Mucosa of descending colon (tissue), 3 donors: ENCODE results near the gene POC1A. TPM values are rescaled to one million over a fixed set of nuclear protein-coding genes. Genes with fewer than 3 reads are reported as not detected.
"Not testable (repeated sequence)": the region's sequence is repeated elsewhere in the genome, so short reads cannot be mapped to it uniquely, and the experiment has no call there.

Experiments
- ATAC-seq: fragments of 200-7000 bp; cut with Tn5 transposase; one replicate; pipeline ENCODE4 v1.9.1; 2020; ENCODE audit warnings: mild to moderate bottlenecking, moderate library complexity
- DNase-seq, 3 donors: peaks; one replicate each; pipeline ENCODE4 v3.0.0-alpha.2; 2020
- H3K36me3 ChIP-seq: fragments of 200-600 bp; one replicate; pipeline ENCODE4 v1.8.0; 2021; ENCODE audit warnings: low read depth, mild to moderate bottlenecking
- H3K4me1 ChIP-seq: fragments of 200-600 bp; one replicate; pipeline ENCODE4 v1.8.0; 2021; ENCODE audit warnings: low read depth, mild to moderate bottlenecking
- H3K4me3 ChIP-seq: fragments of 200-600 bp; one replicate; pipeline ENCODE4 v1.8.0; 2021; ENCODE audit warnings: mild to moderate bottlenecking
- H3K9me3 ChIP-seq: fragments of 200-600 bp; one replicate; pipeline ENCODE4 v1.8.0; 2021; ENCODE audit warnings: mild to moderate bottlenecking
- CTCF ChIP-seq: fragments of 200-600 bp; IDR thresholded peaks from one replicate; pipeline ENCODE4 v1.8.0; 2022; ENCODE audit warnings: antibody characterized with exemption, mild to moderate bottlenecking
- intact Hi-C, 2 donors: fragments of 100-400 bp; cut with DNase I in 1 of 2; cut with micrococcal nuclease in 1 of 2; formaldehyde crosslinking; loops; one replicate each; pipeline versions ENCODE4 v1.11.0 to v1.11.1; 2022; cut with DNase I, micrococcal nuclease
- total RNA-seq, 3 donors: library from RNA; stranded (reverse); fragmentation: NEBNext Ultra II Directional in 2 of 3; extraction: Animal tissue kit (Norgen Biotek cat#: 25700) in 2 of 3; gene quantifications; one replicate each; pipeline versions ENCODE4 v1.2.1 to v1.2.4, GENCODE V29; 2021 to 2023
- donor health status: DM: no; HTN: no; CAD: no; lungs with moderate emphysema.
- donor health status: DM: no; HTN: no; CAD: no.
- donor health status: DM: no; HTN: yes; CAD: no.

POC1A gene
- total RNA-seq, 3 donors from 2014 or later: 2.9 to 12.1 (median 7.7) TPM

- ATAC-seq: no peak
- H3K4me3 ChIP-seq: no peak overlapping the region
- H3K4me1 ChIP-seq: peaks cover 10% of the 10 kb centered on the region
- no peaks in the 10 kb centered on the region for H3K9me3 ChIP-seq
- DNase-seq: no peak
- intact Hi-C loops: no loop called here
- no peaks in the 10 kb centered on the region for H3K36me3 ChIP-seq
- no peak for TF ChIP-seq CTCF
Measured at GRCh38 chr3:52047295-52047960, 106.8 kb downstream of the POC1A start.

- no peaks in the 10 kb centered on the region for H3K36me3 ChIP-seq
- intact Hi-C loops: no loop called here
- no peak for TF ChIP-seq CTCF
- no peaks in the 10 kb centered on the region for H3K9me3 ChIP-seq
- no peak overlapping the region for H3K4me3 ChIP-seq
- H3K4me1 ChIP-seq: peaks cover 5% of the 10 kb centered on the region
- ATAC-seq (no peak), DNase-seq (no peak)
Measured at GRCh38 chr3:52046902-52047239, 107.4 kb downstream of the POC1A start.

GRCh38 chr3:52046186-52046901 lies 107.9 kb downstream of the POC1A start:
- intact Hi-C loops: no loop called here
- H3K4me1 ChIP-seq: no peaks in the 10 kb centered on the region
- no peaks in the 10 kb centered on the region for H3K9me3 ChIP-seq
- no peak for DNase-seq
- H3K36me3 ChIP-seq: no peaks in the 10 kb centered on the region
- no peak for TF ChIP-seq CTCF
- peak; percentile 30 for ATAC-seq
- no peak overlapping the region for H3K4me3 ChIP-seq

GRCh38 chr3:52044869-52045619 lies 109.2 kb downstream of the POC1A start:
- Histone ChIP-seq H3K36me3 (no peaks in the 10 kb centered on the region), H3K4me1 (no peaks in the 10 kb centered on the region), H3K4me3 (no peak overlapping the region), H3K9me3 (no peaks in the 10 kb centered on the region)
- no peak for TF ChIP-seq CTCF
- DNase-seq: no peak
- intact Hi-C loops: no loop called here
- no peak for ATAC-seq

- Histone ChIP-seq H3K4me3 (no peak overlapping the region), H3K4me1 (no peaks in the 10 kb centered on the region), H3K9me3 (no peaks in the 10 kb centered on the region), H3K36me3 (no peaks in the 10 kb centered on the region)
- TF ChIP-seq CTCF: no peak
- intact Hi-C loops: no loop called here
- ATAC-seq (no peak), DNase-seq (no peak)
Measured at GRCh38 chr3:52043750-52044149, 110.5 kb downstream of the POC1A start.

GRCh38 chr3:52043039-52043438 lies 111.2 kb downstream of the POC1A start:
- intact Hi-C loops, H3K9me3 ChIP-seq, H3K4me3 ChIP-seq, H3K36me3 ChIP-seq, ATAC-seq, DNase-seq, H3K4me1 ChIP-seq: not testable (repeated sequence)
